ENCODE results near the gene OASL.

OASL gene

DNA sequence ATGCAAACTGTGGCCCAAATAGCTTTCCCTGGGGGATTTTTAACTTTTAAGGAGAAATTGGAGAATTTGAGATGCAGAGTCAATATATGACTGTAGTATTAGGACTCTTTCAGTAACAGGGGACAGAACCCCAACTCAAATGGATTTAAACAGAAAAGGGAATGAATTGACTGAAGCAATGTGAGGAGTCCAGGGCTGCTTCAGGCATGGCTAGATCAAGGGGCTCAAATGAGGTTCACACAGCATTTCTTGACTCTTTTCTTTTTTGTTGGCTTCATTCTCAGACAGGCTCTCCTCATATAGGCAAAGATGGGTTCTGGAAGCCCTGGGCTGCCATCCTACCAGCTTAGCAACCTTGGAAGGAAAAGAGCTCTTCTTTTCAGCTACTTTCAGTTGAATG, 47.1 kb downstream of the OASL start:
- DNase-seq (ENCODE audit: low read depth, low spot score) = no peak

DNA sequence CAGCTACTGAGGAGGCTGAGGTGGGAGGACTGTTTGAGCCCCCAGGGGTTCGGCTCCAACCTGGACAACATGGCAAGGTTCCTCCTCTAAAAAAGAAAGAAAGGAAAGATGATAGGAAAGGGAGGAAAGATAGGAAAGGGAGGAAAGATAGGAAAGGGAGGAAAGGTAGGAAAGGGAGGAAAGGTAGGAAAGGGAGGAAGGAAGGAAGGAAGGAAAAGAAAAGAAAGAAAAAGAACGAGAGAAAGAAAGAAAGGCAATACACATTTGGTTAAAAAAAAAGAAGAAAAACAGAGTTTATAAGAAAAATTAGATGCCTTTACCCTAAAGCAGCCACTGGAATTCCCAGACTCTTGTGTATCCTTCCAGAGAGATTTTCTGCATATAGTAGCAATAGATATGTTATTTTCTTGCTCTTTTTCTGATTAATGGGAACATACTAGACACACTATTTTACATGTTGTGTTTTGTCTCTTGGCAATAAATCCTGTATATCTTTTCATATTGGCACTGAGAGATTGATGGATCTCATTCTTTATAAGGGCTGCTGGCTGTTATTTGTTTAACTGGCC, 48.5 kb downstream of the OASL start:
- no peak for DNase-seq (ENCODE audit: low read depth, low spot score)

DNA sequence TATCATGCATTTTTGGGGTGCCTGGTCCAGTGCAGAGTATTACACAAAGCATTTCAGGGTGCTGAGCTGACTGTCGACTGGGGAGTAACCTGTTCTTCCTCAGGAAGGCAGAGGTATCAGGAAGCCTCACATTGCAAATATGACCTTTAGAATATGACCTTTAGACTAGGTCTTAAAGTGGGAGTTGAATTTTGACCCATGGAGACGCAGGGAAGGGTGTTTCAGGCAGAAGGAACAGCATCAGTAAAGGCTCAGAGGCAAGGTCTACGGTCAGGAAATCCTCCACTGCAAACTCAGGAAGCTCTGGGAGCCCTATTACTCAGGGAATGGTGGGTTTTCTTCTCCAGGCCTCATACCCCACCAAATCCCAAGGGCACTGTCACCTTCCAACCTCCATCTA, 49.4 kb downstream of the OASL start:
- no peak for DNase-seq (ENCODE audit: low read depth, low spot score)

DNA sequence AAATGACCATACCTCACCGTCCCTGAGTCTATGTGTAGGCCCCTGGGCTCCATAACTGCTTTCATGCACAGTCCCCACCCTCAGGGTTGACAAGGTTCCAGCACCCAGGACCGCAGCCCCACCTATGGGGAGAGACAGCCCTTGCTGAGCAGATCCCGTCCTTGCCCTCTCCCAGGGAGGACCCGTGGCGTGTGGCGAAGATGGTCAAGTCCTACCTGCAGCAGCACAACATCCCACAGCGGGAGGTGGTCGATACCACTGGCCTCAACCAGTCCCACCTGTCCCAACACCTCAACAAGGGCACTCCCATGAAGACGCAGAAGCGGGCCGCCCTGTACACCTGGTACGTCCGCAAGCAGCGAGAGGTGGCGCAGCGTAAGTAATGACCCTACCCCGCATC, 50.4 kb downstream of the OASL start:
- no peak for DNase-seq (ENCODE audit: low read depth, low spot score)

DNA sequence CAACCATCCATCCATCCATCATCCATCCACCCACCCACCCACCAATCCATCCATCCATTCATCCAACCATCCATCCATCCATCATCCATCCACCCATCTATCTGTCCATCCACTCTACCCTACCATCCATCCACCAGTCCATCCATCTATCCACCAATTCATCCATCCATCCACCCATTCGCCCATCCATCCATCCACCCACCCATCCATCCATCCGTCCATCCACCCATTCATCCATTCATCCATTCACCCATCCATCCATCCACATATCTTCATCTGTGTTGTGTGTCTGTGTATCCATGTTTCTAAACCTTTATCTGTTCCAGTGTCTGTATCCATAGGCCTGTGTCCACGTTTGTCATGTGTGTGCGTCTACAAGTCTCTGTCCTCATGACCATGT, 50.8 kb downstream of the OASL start:
- DNase-seq (ENCODE audit: low read depth, low spot score) = no peak

DNA sequence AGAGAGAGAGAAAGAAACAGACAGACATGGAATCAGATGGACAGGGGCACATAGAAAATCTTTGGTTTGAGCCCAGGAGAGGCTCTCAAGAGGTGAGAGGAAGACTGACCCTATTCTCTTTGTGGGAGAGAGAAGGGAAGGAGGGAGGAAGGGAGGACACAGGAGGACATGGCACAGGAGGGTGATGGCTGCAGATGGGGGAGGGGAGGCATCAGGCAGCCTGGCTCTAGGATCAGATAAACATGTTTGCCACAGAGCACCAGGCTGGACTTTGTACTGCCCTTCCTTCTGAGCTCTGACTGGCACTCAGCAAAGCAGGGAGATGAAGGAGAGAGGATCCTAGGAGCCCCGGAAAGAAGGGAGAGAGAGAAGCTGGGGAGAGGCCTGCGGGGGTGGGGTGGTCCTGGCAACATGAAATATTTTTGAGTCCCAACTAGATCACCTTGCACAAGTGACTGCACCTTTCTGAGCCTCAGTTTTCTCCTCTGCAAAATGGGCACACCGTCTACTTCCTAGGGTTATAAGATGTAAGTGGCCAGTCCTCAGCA, 54.6 kb downstream of the OASL start:
- DNase-seq (ENCODE audit: low read depth, low spot score) = no peak

DNA sequence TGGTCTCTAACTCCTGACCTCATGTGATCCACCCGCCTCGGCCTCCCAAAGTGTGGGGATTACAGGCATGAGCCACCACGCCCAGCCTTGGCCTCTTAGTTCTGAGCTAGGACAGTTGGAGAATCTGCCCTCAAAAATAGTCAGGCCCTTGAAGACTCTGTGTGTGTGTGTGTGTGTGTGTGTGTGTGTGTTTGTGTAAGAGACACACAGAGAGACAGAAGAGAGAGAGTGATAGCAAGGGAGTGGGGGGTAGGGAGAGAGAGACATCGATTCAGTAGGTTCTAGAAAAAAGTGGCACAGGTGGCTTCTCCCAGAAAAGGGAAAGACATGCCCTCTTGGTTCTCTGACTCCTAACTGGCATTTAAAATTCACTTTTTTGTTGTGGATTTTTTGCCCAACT, 55.3 kb downstream of the OASL start:
- DNase-seq (ENCODE audit: low read depth, low spot score) = no peak

DNA sequence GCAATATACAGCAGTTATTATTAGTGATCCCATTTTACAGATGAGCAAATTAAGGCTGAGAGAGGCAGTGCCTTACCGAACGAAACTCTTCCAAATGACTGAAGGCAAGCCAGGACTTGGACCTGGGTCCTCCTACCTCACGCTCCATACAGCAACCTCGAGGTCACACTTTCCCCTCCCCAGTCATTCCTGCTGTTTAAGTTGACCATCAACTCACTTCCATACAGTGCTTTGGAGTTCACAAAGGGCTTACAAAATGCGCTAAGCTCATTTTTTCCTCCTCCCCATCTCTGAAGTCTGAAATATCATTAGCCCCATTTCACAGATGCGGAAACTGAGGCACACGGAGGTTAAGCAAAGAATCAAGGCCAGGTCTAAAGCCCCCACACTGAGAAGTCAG, 56.4 kb downstream of the OASL start:
- DNase-seq (ENCODE audit: low read depth, low spot score) = no peak

DNA sequence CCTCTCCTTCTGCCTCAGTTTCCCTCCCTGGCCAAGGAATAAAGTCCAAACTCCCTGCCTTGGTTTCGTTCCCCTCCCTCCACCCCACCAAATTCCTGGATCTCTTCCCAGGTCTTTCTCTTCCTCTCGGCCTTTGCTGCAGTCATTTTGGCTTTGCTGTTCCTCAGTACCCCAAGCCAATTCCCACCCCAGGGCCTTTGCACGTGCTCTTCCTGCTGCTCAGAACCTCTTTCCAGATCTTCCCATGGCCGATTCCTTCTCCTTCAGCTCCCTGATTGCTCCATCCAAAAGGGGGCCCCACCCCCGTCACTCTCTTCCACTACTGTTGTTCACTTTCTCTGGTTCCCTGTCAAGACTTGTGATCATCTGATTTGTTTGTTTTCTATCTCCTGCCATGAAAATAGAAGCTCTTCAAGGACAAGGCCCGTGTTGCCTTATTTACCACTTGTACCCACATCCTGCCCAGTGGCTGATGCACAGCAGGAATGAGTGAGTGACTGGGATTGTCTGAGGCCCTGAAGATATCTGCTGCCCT, 57.6 kb downstream of the OASL start:
- DNase-seq (ENCODE audit: low read depth, low spot score) = no peak

DNA sequence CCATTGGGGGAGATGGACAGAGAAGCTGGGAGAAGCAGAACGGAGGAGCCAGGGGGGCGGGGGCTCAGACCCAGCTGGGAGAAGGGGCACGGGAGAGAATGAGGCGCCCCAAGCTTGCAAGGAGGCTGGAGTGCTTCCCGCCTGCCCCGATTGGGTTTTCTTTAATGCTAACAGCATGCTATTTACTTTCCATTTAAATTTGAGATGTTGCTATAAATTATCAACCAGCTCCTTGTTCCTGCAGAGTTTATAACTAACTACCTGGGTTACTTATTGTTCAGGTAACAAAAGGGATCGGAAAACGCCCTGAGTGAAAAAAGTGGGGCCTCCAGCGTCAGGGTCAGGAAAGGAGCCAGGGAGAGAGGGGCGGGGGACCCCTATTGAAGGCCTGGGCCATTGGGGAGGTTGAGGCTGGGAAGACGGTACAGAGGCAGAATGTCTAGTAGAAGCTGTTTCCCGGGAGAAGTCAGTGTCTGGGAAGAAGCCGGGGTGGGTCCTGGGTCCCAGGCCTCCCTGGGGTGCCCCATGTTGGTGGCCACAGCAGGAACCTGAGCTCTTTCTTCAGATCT, 58.2 kb downstream of the OASL start:
- DNase-seq (ENCODE audit: low read depth, low spot score) = no peak

DNA sequence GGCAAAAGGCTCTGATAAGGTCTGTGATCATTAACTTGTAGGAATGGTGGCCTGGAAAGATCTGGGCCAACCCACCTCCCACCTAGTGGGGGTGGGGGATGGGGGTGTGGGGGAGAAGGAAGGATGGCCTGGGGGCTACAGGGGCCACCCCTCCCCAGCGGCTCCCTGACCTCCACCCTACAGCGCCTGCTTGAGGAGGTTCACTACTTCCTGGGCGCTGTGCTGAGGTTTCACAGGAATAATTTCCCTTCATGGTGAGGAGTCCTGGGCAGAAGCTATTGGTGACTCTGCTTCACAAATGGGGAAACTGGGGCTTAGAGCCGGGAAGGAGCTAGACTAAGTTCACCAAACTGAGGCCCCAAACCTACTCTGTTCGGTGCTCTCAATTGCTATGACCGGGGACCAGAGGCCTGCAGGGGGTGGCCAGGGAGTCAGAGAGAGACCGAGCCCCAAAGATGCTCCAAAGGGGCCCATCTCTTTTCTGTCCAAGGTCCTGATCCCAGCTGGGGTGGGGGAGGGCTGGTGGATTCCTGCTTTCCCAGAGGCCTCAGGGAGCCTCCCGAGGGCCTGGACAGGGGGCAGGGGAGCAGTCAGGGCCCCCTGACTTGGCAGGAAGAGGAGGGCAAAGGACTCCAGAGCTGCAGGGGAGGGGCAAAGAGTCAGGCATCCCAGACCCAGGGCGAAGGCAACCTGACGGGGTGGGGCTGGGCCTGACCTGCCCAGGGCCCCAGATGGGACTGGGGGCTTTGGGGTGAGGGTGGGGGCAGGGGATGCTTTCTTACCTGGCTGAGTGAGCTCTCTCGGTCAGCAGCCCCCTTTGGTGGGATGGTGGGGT, 59.0 kb downstream of the OASL start:
- DNase-seq (ENCODE audit: low read depth, low spot score) = no peak

DNA sequence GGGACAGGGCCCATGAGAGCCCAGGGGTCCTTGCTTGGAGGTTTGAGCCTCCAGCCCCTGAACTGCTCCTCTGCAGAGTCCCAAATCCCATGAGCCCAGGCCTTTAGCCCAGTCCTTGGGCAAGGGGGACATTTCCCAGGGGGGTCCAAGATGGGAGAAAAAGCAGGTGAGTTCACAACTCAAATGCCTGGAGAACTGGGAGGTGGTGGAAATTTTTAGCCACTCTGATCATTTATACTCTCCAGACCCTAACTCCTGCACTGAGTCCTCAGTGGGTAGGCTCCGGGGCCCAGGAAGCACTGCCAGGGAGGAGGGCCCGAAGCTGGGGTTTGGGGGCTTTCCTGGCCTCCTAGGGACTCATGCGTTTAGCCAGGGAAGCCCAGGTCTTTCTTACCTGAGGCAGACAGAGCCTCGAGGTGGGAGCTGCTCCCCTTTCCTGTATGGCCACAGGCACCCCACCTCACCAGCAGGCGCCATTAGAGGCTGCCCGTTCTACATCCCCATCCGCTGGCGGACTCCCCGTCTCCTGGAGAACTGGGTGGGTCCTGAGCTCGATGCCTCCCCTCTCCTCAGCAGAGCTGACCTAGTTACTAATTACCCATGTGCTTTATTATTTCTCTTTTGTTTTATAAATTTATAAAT, 59.7 kb downstream of the OASL start:
- DNase-seq (ENCODE audit: low read depth, low spot score) = no peak

DNA sequence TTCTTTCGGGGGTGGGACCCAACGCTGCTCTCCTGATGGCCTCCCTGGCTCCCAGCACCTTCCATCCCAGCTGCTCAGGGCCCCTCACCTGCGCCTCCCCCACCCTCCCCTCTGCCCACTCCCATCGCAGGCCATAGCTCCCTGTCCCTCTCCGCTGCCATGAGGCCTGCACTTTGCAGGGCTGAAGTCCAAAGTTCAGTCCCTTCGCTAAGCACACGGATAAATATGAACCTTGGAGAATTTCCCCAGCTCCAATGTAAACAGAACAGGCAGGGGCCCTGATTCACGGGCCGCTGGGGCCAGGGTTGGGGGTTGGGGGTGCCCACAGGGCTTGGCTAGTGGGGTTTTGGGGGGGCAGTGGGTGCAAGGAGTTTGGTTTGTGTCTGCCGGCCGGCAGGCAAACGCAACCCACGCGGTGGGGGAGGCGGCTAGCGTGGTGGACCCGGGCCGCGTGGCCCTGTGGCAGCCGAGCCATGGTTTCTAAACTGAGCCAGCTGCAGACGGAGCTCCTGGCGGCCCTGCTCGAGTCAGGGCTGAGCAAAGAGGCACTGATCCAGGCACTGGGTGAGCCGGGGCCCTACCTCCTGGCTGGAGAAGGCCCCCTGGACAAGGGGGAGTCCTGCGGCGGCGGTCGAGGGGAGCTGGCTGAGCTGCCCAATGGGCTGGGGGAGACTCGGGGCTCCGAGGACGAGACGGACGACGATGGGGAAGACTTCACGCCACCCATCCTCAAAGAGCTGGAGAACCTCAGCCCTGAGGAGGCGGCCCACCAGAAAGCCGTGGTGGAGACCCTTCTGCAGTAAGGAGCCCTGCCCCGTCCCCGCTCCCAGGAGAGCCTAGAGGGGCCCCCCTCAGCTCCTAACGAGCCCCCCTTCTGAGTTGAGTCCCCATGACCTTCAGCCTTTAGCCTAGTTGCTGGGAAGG, 60.5 kb downstream of the OASL start, which contains the start of gene HNF1A:
Gene HNF1A (plus strand): TSS at position 248 of the 924 bp plus-strand sequence. CDS start 226 bp downstream, at position 474.
- no peak for DNase-seq (ENCODE audit: low read depth, low spot score)

DNA sequence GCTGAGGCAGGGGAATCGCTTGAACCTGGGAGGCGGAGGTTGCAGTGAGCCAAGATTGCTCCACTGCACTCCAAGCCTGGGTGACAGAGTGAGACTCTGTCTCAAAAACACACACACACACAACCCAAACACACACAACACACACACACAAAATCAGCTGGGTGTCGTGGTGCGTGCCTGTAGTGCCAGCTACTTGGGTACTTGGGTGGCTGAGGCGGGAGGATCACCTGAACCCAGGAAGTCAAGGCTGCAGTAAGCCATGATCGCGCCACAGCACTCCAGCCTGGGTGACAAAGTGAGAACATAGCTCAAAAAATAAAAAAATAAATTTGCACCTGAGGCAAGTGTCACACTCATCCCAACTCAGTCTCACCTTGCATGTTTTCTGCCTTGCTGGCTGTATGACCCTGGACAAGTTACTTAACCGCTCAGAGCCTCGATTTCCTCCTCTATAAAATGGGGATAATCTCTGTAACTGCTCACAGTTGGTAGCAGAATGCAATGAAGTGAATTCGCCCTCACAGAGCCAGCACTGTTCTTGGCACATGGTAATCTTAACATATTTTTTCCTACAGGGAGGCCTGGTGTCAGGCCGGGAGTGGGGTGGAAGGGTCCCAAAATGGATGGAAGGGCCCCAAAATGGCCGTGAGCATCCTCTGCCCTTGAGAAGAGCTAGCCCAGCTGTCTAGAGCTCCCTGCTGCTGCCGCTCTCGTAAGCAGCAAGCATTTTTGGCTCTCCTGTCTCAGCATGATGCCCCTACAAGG, 61.3 kb downstream of the OASL start:
- no peak for DNase-seq (ENCODE audit: low read depth, low spot score)

DNA sequence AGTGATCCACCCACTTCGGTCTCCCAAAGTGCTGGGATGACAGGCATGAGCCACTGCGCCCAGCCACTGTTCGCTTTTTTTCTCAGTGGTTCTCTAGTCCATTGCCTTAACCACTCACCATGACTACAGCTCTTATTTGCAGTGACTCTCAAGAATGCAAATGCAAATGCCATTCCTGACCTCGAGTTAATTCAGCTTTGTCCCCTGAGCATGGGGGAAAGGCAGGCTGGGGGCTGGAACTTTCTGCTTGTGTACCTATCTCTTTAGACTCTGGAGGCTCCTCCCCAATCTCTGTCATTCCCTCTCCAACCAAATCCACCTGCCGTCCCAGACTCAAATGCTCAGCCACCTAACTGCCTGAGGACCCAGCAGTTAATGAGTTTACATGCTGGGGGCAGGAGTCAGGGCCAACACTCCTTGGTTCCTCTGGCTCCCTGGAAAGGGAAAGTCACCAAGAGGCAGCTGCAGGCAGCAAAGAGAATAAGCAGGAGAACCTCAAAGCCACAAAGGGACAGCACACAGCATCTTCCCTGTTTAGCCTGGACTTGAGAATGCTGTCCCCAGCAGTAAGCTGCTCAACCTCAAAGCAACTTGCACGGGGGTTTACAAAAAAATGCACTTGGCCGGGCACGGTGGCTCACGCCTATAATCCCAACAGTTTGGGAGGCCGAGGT, 66.0 kb downstream of the OASL start:
- peak; percentile 81 for DNase-seq (ENCODE audit: low read depth, low spot score)

DNA sequence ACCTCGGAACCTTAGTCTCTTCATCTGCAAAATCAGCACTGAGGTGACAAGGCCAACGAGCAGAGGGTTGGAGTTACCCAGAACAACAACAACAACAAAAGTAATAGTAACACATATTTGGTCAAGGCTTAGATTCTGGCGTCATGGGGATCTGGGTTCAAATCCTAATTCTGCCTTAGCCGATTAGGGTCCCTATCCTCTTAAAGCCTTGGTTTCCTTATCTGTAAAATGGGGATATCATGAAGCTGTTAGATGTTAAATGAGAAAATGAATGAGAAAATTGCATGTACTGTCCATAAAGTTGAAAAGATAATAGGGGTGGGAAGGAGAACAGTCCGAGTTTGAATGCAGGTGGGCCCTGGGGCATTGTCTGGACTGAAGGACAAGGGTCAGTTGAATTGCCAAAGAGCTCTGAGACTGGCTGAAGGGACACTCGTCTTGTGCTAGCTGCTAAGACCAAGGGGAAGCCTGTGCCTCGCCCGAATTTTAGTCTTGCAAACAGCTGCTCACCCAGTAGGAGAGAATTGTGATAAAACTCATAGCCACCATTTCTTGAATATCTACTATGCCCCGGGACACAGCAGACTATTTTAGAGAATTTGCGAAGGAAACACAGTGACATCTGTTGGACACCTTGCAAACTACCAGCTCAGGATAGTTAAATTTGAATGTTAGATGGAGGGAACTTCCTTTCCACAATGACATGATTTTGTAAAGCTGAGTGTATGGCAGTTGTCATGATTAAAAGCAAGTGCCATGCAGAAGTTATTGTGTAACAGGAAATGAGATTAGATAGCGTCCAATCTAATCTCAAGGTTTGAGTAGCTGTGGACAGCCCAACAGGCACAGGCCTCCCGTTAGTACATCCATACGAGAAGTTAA, 67.5 kb downstream of the OASL start:
- peak; percentile 72 for DNase-seq (ENCODE audit: low read depth, low spot score)

DNA sequence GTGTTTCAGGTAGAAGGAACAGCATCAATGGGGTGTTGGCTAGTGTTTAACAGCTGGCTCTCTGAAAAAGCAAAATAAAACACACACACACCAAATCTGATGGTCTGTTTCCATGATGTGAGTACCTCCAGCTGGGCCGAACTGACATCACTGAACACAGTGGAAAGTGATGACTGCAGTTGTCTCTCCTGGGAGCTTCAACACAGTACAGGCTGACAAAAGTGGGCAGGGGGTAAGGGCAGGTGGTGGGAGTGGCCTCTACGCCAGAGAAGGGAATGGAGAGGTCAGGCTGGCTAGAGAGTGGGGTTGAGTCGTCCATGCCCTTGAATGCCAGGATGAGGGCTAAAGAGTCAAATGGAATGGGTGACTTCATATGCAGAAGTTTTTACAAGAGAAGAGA, 68.7 kb downstream of the OASL start:
- DNase-seq (ENCODE audit: low read depth, low spot score) = no peak
